Loucy (cell line): ENCODE results near the gene FGFR2.

Experiments used
- EZH2phosphoT487 ChIP-seq: fragments of 200-600 bp; IDR thresholded peaks from 2 replicates; pipeline ENCODE4 v1.6.1; 2018; ENCODE audit warnings: antibody characterized with exemption, mild to moderate bottlenecking, moderate library complexity, borderline replicate concordance
- TF ChIP-seq, protein P1 (sequence below): fragments of 200-600 bp; sonication (generic); conservative IDR thresholded peaks from 2 replicates; pipeline ENCODE4 v1.5.1; 2014; ENCODE audit warnings: mild to moderate bottlenecking, antibody characterized with exemption, low read length

- TF ChIP-seq, protein P1, sequence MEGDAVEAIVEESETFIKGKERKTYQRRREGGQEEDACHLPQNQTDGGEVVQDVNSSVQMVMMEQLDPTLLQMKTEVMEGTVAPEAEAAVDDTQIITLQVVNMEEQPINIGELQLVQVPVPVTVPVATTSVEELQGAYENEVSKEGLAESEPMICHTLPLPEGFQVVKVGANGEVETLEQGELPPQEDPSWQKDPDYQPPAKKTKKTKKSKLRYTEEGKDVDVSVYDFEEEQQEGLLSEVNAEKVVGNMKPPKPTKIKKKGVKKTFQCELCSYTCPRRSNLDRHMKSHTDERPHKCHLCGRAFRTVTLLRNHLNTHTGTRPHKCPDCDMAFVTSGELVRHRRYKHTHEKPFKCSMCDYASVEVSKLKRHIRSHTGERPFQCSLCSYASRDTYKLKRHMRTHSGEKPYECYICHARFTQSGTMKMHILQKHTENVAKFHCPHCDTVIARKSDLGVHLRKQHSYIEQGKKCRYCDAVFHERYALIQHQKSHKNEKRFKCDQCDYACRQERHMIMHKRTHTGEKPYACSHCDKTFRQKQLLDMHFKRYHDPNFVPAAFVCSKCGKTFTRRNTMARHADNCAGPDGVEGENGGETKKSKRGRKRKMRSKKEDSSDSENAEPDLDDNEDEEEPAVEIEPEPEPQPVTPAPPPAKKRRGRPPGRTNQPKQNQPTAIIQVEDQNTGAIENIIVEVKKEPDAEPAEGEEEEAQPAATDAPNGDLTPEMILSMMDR: no peak
- no peak for TF ChIP-seq EZH2phosphoT487
Measured at GRCh38 chr10:121442086-121442935, 155.9 kb downstream of the FGFR2 start.
